SIG-M5 treated with dmso at 0.1 percent for 504 hours (cell line): ENCODE results near the gene NEGR1.

Source experiments
- DNase-seq: peaks from one replicate; lab custom pipeline; 2025; ENCODE audit not compliant: unreplicated experiment; lab: John Stamatoyannopoulos, UW

Gene NEGR1

DNA sequence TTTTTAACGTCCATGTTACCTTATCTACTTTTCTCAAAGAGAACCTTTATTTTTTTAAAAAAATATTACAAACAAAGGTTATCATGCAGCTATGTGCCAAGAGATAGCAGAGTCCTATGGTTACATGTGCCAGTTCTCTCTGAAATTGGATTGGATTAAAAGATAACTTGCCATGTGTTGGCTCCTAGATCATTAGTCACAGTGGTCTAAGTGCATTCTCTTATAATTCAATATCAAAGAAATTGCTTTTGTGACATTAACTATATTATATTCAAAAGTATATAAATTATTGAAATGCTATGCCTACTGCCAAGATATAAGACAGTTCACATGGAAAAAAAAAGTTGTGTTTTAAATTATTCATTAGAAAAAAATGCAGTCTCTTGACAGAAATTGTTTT is 494.2 kb downstream of the NEGR1 start:
- no peak for DNase-seq

DNA sequence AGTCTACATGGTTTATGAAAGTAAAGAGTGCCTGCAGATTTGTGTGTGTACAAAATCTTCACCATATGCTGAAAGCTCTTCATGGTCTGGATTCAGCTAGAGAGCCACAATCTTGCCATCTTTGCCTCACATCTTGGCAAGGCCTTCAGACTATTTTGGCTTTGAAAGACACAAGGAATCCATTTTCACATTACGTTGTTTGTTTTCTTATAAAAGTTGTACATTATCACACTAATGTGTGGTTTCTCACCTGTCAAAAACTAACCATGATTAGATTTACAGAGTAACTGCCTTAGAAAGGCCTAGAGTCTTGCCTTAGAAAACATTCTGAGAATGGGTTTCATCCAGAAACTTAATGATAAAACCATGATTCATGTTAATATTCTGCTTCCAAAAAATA is 494.6 kb downstream of the NEGR1 start:
- no peak for DNase-seq

DNA sequence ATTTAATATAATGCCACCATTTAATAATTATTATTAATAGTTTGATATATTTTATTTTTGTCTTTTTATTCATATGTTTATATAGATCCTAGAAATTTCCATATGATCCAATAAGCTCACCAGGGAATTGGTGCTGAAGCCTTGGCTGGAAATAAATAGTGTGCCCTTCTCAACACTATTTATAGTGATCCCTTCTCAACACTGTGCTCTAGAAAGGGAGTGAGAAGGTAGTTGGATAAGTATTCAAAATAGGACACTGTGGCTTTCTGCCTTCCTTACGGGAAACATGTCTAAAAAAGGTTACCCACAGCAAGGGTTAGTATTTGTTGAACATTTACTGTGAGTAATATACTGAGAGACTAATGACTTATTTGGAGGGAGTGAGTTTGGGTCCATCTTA is 496.1 kb downstream of the NEGR1 start:
- DNase-seq, result no peak

DNA sequence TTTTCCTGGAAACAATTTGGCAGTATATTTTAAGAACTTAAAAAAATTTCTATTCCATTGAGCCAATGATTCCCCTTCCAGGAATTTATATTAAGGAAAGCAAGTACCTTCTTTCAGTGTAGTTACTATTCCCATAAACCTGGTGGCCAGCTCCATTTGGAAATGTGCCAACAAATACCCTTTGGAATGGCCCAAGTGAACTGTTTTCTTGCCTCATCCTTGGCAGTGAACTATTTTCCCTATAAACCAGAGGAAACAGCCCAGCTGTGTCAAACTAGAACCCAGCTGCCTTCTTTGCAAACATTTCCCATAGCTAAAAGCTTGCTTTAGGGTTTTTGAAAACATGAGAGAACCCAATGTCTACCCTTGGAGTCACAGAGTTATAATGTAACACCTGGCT is 496.9 kb downstream of the NEGR1 start:
- no peak for DNase-seq

DNA sequence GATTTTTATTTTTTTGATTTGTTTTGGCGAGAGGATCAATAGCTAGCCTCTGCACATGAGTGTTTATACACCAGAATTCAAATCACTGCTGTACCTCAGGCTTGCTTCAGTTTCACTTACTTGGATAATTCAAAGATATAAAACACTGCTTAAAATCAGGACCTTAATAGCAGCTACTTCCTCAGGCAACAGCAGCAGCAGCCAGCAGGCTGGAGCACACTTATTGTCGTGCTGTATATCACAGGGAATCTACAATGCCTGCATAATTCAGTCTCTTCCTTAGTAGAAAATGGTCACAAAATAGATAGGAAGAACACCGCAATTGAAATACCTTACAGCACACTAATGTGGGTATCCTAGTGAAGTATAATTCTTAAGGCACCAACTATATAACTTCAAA is 497.3 kb downstream of the NEGR1 start:
- no peak for DNase-seq

DNA sequence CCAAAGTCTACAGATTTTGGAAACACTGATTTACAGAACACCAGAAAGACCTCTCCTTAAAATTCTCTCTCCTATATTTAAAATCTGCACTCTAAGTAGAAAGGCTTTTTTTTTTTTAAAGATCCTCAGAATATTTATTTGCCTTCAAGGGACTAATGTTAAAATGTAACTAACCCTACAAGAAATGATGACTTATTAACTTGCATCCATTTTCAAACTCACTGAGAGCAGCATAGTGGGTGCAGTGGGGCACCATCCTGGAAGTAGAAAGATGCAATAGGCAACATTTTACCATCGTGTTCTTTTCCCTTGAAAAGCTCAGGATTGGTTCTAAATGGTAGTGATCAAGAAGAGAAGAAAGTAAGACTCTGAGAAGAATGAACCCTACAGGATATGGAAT is 498.1 kb downstream of the NEGR1 start:
- no peak for DNase-seq

DNA sequence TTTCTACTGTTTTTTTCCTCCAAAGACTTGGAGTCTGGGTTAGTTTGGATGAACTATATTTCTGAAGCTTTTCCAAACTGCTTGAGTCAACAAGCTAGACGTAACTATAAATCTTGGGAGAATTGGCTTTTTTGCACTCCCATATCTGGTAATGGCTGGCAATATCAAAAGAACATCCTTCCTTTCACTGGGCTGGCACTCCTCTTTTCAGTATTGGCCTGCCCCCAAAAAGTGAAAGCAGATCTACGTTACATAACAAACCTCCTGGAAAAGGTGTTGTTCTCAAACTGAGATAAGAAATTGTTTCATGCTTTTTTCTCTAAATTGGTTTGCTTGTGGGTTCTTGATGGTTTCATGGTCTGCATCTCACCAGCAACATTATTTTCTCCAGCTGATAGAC is 499.3 kb downstream of the NEGR1 start:
- no peak for DNase-seq

DNA sequence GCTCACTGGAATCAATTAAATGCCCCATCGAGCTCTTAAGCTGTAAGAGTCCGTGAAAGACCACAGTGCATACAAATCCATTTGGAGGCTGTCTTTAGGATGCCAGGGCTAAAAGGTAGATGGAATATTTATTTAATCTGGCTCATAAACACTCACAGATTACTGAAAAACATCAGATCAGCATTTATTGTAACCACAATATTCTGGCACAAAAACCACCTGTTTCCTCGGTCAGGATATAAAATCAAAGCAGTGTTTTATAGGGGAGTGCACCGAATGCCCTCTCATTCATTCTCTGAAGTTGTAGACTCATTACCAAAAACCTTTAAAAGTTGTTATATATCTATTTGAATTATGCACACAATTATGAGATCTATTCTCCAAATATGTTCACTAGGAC is 500.9 kb downstream of the NEGR1 start:
- DNase-seq, result no peak

DNA sequence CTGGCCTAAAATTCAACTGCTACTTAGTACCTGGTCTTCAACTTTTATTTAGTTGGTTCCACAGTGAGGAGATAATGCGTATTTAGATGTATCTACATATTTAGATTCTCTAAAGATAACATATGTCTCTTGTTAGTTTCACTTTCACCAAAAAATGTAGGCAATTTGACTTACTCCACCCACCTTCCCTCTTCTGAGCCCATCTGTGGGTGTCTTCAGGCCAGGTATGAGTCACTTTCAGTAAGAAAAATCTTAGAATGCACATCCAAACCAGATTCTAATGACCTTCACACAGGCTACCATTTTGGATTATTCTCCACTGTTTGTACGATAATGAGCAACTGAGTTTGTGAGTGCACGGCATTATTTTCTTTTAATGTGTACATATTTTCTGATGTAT is 501.7 kb downstream of the NEGR1 start:
- DNase-seq, result no peak

DNA sequence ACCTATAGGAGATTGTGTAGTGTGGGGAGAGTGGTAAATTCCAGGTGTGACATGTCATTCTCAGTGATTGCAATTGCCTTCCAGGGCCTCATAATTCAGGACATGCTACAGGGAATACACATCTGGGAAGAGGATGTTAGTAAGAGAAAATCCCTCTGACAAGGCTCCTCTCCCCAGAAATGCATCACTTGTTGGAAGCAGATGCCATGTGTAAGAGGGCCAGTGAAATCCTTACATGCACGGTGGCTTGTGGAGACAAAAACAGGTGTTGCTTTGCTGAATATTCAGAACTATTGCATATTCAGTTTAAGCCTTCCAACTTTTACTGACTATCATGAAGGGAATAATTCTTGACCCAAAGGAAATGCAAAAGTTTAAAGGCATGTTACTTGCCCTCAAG is 503.4 kb downstream of the NEGR1 start:
- no peak for DNase-seq

DNA sequence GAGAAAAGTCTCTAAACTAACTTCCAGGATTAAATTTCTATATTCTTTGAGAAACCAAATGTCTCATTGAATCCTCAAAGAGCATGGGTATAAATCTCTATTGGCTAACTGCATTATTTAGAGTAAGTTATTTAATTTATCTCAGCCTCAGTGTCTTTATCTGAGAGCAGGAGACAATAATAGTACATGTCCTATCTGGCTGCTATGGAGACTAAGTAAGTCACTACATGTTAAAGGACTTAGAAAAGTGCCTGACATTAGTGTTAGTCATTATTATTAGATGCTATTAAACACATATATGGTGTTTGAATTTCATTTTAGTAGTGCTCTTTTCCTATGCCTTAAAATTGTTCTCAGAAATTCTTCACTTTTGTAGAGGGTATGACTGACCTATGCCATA is 505.2 kb downstream of the NEGR1 start:
- no peak for DNase-seq

DNA sequence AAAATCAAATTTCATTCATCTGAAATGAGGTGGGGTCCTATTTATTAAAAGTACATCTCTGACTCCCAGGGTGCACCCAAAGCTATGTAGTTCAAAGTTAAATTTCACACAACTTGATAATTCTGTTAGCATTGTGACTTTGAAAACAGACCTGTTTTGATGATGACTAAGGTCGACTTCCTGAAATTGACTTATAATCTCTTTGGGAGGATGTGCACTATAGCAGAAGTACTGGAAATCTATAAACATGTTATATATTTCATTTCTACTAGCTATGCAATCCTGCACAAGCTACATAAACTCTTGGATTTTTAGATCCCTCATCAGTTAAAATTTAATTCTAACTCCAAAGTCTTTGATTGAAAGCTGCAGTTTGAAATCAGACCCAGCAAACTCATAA is 507.6 kb downstream of the NEGR1 start:
- DNase-seq, result no peak

DNA sequence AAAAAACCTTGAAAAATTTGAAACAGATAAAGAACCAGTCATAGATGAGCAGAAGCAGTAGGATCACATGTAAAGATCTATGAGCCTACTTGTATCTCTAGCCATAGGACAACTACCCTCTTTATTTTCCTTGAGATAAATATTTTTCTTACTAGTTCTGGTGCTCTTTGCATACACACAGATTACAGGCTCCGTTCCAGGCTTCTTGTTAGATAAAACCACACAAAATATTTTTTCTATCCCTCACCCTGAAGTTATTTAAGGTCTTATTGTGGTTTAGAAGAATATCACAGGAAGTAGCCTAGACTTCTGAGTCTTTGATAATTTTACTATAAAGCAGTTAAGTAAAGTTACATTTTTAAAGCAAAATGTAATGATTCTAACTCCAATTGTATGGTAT is 512.2 kb downstream of the NEGR1 start:
- DNase-seq, result no peak

DNA sequence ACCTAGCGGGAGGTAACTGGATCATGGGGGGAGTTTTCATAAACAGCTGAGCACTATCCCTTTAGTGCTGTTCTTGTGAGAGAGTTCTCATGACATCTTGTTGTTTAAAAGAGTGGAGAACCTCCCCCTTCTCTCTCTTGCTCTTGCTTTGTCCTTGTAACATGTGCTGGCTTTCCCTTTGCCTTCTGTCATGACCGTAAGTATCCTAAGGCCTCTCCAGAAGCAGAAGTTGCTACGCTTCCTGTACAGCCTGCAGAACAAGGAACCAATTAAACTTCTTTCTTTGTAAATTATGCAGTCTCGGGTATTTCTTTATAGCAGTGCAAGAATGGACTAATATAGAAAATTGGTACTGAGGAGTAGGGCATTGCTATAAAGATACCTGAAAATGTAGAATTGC is 515.6 kb downstream of the NEGR1 start:
- no peak for DNase-seq

DNA sequence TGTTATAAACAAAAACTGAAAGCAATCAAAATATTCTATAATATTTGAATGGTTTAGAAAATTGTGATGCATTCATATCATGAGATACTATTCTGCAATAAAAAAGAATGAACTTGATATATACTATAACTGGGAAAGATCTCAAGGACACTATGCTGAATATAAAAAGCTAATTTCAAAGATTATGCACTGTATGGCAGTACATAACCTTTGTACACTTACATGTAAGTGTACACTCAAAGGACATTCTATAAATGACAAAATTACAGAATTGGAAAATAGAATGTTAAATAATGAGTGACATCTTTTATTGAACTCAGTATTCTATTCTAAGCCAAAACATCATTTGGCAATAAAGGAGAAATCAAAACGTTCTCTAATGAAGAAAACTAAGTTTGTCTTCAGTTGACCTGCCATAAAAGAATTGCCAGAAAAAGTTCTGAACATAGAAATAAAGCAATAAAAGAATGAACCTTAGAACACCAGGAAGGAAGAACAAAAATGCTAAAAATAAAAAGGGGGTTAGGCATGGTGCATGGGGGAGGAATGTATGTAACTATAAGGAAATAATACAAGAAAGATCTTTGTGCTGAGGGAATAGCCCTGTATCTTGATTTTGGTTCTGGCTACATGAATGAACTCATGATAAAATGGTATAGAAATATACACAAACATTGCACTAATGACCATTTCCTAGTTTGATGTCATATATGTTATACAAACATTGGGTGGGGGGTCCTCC is 519.7 kb downstream of the NEGR1 start:
- no peak for DNase-seq

DNA sequence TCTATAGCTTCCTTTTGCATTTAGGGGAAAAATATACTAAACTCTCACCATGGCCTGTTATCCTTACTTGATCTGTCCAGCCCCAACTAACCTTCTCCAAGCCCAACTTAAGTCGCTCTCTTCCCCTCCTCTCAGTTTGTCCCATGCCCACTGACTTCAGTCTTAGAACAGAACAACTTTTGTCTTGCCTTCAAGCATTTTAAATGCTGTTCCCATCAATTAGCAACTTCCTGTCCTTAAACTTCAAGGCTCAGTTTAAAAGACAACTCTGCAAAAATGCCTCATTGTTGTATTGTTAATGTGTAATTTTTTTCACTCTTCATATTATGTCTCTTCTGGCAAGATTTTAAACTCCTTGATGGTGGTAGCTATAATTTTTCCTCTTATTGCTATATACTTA is 526.9 kb downstream of the NEGR1 start:
- DNase-seq, result no peak

DNA sequence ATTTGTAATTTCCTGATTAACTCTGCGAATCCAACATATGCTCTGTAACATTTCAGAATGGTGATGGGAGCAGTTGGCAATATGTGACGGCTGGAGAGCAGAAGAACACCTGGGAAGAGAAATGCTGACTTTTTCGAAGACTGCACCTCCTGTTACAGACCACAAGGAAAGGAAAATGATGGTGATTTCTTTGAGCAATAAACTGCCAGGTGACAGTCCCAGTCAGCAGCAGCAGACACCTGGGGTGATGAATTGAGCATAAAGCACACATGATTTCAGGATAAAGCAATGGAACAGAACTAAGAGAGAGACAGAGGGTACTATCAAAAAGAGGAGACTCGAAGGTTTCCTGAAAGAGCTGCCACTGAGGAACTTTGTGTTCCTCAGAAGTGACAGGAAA is 528.6 kb downstream of the NEGR1 start:
- no peak for DNase-seq

DNA sequence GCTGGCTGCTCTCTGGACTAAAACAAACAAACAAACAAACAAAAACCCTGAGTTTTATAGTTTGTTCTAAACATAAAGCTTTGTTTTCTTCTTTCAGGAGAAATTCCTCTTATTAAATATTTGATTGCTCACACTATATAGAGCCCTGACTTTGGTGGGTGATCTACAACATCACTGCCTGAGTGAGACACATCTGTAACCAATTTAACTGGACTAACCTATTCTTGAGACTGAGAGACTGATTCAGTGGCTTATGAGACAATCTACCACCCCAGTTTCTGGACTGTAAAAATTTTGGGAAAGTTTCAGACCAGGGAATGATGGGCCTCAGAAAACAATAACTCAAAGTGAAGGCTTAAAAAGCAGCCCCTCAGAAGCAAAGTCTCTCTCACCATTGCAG is 537.0 kb downstream of the NEGR1 start:
- DNase-seq, result no peak

DNA sequence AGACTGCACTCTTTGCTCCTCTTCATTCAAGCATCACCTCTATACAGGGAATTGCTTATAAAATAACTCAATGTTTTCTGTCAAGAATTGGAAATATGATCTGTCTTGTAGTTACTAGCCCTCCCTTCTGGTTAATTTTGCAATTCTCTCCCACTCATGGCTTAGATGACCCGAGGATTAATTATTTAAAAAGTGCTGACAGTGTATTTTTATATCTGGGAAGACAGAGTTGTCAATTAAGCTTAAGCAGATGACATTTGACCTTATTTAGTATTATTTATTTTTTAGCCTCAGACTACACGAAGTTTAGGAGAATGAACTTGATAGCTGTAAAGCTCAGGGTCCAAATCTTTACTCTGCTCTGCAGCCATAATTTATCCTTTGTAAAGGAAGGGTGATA is 538.5 kb downstream of the NEGR1 start:
- no peak for DNase-seq

DNA sequence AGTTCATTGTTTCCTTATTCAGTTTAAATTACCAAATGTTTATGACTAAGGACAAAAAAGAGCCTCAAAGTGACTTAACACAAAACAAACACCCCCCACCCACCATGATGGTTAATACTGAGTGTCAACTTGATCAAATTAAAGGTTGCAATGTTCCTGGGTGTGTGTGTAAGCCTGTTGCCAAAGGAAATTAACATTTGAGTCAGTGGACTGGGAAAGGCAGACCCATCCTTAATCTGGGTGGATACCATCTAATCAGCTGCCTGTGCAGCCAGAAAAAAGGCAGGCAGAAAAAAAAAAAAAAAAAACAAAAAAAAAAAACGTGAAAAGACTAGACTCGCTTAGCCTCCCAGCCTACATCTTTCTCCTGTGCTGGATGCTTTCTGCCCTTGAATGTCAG is 543.4 kb downstream of the NEGR1 start:
- no peak for DNase-seq

DNA sequence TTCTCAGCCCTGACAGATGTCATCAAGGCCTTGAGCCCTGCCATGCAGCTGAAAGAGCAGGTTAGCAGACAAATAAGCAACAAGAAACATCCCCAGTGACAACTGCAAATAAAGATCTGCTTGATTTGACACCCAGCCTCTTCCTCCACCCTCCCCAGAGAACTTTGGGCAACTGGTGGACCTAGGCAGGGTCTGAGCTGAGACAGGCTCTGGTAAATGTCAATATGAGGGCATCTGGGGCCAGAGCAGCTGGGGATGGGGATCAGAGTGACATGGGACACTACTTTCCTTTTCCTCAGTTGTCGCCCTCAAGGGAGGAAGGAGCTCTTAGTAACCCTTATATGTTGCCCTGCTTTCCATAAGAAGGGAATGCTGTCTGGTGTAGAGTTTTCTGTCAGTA is 544.1 kb downstream of the NEGR1 start:
- no peak for DNase-seq

DNA sequence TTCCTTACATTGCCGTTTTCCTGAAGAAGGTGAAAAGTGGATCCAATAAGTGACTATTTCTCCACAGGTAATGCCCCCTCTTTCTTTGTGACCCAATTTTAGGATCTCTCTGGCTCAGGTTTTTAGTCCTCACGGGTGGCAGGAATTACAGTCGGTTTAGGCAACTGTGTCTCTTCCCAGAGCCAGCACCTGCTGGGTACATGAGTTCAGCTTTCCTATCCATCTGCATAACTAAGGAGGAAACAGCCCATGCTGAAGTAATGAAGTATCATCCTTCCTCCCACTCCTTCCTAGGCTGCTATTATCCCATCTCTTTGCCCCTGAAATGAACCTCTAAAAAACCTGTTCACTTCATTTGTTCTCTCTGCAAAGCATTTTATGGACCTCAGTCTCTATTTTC is 544.6 kb downstream of the NEGR1 start:
- DNase-seq, result no peak

DNA sequence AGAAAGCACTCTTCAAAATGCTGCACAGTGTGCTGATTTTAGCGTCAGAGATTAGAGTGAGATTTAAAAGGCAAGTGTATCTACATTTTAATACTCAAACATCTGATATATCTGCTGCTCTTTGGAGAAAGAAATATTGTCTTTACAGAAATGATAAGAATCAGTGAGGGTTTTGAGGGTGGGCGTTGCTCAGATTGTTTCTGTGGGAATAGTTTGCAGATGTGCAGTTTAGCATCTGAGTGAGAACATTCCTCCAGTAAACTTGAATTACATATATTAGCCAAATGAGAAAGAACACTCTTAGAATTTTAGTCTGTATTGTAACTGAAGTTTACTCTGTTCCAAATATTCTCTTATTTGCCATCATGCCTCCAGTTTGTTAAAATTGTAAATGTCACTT is 549.2 kb downstream of the NEGR1 start:
- DNase-seq, result no peak

DNA sequence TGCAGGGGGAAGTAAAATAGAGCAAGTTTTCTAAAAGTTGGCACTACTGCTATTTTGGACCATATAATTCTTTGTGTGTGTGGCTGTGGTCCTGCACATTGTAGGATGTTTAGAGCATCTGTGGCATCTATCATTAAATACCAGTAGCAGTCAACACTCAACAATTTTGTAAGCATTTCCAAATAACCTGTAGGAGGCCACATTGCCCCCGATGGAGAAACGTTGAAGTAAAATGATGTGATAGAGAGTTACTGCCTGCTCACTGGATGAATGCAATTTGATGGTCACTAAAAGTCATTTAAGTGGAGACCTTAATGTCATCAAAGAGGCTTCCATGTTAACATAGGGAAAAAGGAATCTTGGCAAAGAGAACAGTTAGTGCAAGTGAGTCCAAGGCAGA is 560.8 kb downstream of the NEGR1 start:
- DNase-seq, result no peak
